ENCODE results near the gene RAP1GAP2.
"Not testable (repeated sequence)": the region's sequence is repeated elsewhere in the genome, so short reads cannot be mapped to it uniquely, and the experiment has no call there.

RAP1GAP2 gene

DNA sequence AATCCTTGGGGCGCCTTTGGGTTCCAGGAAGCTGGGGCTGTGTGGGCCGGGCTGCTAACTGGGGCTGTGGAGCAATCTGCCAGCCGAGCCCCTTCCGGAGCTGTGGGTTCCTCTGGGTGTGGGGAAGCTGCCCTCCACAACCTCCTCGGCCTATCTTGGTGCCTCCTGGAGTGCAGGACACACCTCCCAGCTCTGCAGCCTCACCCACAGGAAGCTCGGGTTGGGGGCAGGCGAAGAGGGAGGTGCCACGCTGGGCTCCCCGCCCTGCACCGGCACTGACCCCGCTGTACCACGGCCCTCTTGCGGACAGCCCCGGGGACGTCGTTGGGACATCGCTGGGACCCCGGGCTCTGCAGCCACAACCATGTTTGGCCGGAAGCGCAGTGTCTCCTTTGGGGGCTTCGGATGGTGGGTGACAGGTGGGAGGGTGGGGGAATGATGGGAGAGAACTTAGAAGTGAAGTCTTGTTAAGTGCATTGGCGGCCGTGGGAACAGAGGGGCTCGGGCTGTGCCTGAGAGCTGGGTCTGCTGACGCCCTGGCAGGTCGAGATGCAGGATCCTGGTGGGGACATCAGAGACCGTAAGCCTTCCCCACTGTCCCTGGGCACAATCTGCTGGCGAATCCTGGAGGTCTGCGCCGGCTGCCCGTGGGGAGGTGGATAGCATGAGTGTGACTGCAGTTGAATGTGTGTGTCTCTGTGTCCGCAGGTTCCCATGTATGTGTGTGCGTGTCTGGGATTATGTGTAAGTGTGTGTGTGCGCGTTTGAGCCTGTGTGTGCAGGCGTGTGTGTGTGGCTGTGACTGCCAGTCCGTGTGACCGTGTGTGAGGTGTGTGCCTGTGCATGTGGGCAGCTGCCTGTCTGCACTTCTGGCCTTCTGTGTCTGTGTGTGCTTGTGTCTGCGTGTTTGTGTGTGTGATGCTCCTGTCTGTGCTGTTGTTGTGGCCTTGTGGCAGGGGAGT is at the start of gene RAP1GAP2:
Gene RAP1GAP2, plus strand, starts transcription at position 275 of the 962 bp plus-strand sequence. Its CDS starts 90 bp downstream, at position 365.
- DNase-seq, result no peak

DNA sequence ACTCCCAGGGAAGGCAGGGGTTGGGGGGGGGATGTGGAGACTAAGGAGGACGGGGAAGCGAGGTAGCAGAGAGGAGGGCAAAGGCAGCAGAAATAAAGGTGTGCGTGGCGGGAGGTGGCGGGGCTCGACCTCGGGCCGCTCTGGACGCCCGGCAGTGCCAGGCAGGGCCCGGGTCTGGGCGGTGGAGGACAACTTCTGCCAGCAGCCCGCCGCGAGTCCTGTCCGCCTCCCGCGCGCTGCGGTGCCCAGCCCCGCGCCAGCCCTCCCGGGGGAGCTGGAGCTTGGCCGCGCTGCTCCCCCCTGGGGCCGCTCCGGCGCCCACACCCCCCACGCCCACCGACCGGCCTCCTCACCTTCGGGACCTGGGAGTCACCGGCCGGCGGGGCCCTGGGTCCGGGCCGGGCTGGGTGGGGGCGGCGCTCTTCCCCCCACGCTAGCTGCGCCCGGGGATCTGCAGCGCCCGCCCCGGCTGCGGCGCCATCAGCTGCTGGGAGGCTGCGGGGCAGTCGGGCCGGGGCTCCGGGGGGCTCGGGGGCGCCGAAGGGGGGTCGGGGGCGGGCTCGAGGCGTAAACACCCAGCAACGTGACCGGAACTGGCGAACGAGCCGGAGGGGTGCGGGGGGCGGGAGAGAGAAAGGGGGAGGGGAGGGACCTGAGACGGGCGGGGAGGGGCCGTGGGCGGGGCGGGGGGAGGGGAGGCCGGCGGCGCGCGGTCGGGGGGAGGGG is 47.0 kb upstream of the RAP1GAP2 start, which contains the start of gene CCDC92B:
Gene CCDC92B, minus strand, starts transcription at position 595 of the 726 bp plus-strand sequence. CDS start 14,507 bp downstream, outside the sequence.
- no peak for DNase-seq

DNA sequence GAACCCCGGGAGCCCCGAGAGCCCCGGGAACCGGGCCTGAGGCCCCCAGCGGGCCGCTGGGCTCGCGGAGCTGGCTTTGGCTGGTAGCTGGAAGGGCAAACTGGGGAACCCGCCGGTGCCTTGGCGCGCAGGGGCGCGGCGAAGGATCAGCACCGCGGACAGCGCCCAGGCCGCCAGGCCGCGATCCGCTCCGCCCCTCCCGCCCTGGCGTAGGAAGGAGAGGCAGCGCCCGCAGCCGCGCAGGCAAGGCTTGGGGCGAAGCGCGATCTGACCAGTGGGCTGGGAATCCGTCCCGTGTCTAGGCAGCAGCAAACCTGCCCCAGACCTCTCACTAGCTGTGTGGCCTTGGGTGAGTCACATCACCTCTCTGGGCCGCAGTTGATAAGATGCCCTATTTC is 46.5 kb upstream of the RAP1GAP2 start:
- DNase-seq, result no peak

DNA sequence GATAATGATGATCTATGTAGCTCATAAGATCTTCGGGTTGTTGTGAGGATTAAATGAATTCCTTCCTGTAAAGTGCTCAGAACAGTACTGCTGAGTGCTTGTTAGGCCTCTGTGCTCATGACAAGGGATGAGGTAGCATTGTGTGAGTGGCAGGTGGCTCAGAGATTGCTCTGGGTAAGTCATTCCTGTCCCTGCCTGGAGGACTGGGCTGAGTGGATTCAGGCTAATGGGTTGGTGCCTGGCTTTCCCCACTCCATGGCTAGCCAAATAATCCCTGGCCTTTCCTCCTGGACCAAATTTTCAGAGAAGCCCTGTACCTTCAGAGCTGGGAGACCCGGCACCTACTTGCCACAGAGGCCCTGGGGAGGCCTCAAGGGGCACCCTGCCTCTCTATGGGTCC is 45.5 kb upstream of the RAP1GAP2 start:
- DNase-seq, result no peak

DNA sequence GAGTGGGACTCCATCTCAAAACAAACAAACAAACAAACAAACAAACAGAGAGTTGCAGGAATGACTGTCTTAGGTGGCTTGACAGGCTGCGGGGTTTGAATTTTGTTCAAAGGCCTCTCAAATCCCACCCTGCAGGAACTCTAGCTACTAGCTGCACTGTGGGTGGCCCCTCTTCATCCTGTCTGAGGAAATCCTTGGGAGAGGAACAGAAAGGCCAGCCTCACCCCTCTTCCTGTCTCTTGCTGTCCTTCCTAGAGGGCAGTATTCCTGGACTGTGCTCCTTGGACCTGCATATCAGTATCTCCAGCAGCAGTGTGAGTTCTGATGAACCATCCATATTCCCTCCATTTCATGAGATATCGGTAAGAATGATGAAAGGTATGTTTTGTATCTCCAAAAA is 44.7 kb upstream of the RAP1GAP2 start:
- DNase-seq, result no peak

DNA sequence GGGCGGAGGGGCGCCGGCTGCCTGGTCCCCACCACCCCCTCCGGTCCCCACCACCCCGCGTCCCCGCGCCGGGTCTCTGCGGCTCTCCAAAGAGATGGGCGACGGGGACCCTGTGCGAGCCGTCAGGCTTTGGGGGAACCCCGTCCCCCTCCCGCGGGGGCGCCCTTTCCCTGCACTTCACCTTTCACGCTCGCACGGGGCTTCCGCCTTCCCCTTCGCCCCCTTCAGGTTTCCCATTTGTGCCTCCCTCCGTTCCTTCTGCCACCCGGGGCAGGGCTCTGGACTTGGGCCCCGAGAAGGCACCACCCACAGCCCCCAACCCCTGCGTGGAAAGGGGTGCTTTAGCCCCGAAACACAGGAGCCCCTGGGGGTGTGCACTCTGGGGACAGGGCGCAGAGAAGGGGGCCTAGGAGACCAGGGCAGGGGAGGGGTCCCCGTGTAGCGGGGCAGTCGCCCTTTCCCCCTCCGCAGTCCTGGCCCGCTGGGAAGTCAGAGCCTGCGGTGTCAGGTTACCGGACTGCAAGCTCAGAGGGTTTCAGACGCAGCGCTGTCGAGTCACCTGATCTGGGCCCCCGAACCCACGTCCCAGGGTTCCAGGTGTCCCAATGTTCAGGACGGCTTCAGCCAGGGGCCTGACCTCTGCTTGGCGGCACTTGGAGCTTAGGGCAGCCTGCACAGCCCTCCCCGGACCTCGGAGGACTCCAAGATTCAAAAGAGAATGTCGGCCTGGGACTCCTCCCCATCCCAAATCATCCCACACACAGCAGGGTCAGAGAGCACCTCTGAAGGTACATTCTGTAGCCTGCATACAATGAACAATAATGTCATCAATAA is 40.1 kb upstream of the RAP1GAP2 start:
- DNase-seq, result no peak

DNA sequence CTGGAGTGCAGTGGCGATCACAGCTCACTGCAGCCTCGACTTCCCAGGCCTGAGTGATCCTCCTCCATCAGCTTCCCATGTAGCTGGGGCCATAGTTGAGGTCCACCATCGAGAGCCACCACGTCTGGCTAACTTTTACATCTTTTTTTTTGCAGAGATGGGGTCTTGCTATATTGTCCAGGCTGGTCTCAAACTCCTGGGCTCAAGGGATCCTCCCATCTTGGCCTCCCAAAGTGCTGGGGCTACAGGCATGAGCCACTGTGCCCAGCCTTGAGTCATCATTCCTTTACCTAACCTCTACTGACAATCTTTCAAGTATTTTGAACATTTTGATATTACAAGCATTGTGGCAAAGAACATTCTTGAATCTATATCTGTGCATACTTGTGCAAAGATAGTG is 37.4 kb upstream of the RAP1GAP2 start:
- DNase-seq, result no peak

DNA sequence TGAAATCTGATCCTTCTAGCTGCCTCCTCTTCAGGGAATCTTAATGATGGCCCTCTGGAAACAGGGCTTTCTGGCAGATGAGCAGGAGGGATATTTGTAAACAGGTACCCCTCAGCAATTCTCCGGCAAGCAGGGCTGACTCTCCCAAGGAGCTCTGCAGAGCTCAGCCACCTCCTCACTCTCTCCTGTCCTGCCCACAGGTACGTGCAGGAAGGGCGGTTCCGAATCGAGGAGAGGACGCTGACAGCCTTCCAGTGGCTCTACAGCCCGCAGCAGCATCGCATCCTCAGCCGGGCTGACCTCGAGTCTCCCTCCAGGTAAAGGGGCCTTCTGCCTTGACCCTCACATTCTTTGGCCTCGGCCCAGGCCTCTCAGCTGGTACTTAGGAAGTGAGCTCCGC is 26.1 kb upstream of the RAP1GAP2 start:
- no peak for DNase-seq

DNA sequence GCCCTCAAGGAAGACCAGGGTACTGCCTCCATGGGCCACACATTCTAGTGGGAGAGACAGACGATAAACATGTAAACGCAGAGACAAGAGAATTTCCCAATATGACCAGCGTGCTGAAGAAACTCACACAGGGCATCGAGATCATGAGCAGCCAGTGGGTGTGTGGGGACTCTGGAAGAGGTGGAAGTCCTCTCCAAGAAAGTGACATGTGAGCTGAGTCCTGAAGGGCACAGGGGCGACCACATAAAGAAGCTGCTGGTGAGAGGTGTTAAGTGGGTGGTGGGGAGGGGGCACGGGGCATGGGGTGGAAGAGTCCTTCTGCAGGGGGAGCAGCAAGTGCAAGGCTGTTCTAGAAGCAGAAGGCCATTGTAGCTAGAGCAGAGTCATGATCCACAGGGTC is 21.0 kb upstream of the RAP1GAP2 start:
- DNase-seq, result no peak

DNA sequence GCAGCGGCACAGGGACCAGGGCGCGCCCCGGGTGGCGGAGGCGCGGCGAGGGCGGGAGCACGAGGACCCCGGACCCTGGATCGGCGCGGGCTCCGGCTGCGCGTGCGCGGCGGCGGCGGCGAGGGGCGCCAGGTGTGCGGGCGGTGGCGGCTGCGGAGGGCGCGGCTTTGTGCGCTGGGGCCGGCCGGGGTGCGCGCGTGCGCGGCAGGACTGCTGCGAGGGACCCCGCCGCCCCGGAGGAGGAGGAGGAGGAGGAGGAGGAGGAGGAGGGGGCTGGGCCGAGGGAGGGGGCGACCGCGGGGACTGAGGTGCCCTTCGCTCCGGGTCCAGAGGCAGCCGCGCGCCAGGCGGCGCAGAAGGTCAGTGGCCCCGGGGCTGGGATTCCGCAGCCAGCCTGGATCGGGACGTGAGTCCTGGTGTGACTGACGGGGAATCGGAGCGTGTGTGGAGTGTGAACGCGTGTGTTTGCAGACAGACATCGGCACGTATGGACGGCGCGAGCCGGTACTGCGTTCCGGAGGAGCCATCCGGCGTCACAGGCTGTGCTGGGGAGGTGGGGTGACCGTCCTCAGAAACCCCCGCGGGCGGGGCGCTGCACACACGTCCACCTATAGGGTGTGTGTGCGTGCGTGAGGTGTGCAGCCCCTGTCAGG is 19.5 kb upstream of the RAP1GAP2 start:
- no peak for DNase-seq

DNA sequence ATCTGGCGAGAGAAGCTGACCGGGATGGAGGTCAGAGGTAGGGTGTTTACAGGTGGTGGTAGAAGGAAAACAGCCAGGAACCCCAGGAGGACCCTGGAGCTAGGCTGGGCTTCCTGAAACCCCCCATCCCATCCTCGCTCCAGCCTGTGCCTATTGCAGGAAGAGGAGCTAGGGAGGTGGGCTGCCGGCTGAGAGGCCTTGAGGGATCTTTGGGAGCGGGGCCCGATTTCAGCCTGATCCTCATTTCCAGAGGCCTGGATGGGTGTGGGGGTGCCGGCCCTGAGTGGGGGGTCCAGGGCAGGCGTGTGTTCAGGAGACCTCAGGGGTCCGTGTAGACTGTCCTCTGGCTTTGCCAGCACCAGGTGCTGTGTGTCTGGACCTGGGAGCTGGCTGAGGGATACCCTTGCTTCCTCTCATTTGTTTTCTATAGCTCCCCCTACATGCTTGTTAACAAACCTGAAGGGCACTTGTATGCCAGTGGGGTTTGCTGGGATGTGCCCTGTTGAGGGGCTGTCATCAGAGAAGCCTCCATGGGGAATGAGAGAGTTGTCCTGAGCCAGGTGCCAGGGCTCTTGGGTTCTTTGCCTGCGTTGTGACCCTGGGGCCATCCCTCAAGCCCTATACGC is 18.9 kb upstream of the RAP1GAP2 start:
- DNase-seq, result no peak

DNA sequence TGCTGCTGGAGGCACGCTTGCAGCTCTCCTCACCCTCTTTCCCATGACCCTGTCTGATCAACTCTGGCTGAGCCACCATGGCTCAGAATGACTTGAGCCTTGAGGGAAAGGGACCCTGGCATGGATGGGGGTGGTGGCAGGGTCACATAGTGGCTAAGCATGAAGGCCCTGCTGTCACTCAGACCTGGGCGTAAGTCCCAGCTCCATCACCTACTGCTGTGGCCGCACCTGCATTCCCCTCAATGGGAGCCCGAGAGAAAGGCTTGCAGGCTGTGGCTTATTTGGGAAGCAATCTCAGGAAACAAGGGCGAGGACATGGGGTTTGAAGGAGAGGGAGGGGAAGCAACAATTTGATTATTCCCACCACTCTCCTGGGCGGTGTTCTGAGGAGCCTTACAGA is 17.7 kb upstream of the RAP1GAP2 start:
- no peak for DNase-seq

DNA sequence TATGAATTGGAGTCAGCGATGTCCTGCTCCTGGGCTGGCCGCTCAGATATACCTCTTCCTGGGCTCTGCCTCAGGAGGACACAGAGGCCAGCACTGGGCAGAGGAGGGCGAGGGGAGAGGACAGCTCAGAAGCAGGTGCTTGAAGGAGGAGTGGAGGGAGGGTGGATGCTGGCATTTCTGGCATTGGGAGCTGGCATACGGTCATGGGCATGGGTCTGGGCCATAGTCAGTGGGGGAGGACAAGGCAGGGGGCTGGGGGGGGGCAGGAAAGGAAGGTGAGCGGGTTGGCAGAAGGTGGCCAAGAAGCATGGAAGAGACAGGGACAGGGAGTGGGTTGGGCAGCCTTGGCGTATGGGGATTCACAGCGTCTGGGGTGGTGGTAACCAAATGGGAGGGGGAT is 16.7 kb upstream of the RAP1GAP2 start:
- DNase-seq, result no peak

DNA sequence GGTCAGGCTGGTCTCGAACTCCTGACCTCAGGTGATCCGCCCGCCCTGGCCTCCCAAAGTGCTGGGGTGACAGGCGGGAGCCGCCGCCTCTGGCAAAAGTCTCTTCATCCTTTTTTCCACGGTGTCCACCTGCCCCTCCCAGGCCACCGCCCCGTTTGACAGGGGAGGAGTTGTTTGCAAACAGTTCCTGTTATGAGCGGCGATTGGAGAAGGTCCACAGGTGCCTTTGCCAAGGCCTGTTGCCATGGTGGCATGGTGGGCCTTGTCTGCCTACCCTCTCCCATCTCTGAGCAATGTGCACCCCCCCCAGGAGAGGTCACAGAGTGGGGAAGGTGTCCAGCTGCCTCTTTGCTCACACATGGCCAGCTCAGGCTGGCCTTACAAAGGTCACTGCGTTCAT is 16.0 kb upstream of the RAP1GAP2 start:
- no peak for DNase-seq

DNA sequence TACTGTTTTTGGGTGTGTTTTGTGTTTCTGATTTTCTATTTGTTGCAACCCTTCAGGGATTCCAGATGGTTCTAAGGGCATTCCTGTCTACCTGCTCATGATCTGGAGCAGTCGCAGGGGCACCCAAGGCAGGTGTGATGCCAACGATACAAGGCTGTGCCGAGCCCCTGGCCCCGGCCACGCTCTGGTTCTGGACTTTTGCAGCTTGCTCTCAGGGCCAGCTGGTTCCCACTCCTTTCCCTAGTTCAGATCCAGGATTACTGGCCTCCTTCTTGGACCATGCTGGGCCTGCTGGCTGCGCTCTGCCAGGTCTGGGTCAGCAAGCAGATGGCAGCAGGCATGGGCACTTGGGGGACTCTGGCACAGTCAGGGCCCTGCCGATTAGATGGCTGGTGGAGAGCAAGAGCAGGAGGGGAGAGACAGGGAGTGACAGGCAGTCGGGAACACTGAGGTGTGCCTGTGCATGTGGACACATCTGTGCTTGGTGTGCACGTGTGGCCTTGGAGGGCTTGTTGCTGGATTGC is 15.2 kb upstream of the RAP1GAP2 start:
- no peak for DNase-seq

DNA sequence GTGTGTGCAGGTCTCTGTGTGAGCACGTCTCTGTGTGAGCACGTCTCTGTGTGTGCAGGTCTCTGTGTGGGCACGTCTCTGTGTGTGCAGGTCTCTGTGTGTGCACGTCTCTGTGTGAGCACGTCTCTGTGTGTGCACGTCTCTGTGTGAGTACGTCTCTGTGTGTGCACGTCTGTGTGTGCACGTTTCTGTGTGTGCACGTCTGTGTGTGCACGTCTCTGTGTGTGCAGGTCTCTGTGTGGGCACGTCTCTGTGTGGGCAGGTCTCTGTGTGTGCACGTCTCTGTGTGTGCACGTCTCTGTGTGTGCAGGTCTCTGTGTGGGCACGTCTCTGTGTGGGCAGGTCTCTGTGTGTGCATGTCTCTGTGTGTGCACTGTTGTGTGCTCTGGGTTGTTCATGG is 14.6 kb upstream of the RAP1GAP2 start:
- not testable (repeated sequence) for DNase-seq

DNA sequence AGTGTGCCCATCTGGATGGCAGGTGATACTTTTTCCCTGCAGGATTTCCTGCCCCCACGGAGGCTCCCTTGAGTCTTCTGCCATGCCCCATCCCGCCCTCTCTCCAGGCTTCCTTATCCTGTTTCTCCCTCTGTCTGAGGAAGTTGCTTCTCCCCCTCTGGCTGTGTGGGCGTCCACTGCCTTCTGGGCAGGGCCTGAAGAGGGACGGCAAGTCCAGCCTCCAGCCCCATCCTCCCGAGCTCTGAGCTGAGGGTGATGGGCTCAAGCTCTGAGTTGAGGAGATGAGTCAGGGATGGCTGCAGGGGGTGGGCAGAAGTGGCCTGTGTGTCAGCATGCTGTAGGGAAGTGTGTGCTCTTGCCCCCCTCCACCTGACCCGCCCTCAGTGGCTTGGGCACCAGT is 14.2 kb upstream of the RAP1GAP2 start:
- no peak for DNase-seq

DNA sequence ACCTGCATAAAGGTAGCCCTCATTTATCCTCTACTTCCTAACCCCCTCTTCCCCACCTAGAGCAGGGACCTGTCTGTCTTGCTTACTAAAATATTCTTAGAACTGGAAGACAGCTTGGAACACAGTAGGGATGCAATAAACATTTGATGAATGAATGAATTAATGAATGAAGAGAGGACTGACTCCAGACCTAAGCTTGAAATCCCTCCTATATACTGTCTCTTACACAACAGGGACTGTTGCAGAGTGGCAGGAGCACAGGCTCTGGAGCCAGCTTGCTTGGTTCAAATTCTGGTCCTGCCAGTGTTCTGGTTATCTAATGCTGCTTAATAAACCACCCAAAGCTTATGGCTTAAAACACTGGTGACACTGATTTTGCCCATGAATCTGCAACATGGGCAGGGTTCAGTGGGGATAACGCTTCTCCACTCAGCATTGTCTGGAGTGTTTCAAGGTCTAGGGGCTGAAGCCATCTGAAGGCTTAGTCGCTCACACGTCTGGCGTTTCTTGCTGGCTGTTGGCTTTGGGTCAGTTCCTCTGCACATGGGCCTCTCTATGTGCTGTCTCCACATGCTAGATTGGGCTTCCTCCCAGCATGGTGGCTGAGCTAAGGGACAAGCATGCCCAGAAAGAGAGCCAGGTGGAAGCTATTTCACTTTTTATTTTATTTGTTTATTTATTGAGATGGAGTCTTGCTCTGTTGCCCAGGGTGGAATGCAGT is 12.8 kb upstream of the RAP1GAP2 start:
- DNase-seq, result no peak

DNA sequence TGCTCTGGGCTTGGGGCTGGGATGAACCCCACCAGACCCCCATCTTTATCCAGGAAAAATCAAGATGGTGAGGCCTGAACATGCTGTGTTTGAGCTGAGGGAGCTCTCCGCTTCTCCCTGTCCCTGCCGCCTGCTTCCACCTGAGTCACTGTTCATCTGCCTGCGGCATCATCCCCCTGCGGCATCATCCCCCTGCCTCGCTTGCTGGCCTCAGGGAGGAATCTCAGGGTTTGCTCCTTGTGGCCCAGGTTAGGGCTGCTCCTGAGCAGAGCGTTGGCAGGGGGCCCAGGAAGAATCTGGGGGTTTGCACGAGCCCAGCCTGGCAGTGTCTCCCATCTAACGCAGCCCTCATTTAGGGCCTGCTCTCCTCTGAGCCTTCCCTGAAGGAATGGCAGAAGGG is 11.4 kb upstream of the RAP1GAP2 start:
- no peak for DNase-seq

DNA sequence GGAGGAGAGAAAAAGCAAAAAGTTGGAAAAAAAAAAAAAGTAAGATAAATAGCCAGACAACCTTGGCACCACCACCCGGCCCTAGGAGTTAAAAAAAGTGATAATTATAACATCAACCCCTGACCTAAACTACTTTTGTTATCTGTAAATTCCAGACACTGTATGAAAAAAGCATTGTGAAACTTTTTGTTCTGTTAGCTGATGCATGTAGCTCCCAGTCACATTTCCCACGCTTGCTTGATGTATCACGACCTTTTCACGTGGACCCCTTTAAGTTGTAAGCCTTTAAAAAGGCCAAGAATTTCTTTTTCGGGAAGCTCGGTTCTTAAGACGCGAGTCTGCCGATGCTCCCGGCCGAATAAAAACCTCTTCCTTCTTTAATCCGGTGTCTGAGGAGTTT is 10.9 kb upstream of the RAP1GAP2 start:
- DNase-seq, result not testable (repeated sequence)
